Esophagus squamous epithelium (tissue), 5 donors: ENCODE results near the gene PTPRD. TPM values are rescaled to one million over a fixed set of nuclear protein-coding genes. Genes with fewer than 3 reads are reported as not detected.

Experiments
- DNase-seq: peaks from one replicate; lab custom pipeline; 2025; lab: John Stamatoyannopoulos, UW
- H3K27ac ChIP-seq, 4 donors: fragments of 200-600 bp; sonication (generic); one replicate each; pipeline ENCODE4 v1.5.1; 2016 to 2019; ENCODE audit warnings: mild to moderate bottlenecking in 1 of 4
- H3K27me3 ChIP-seq, 4 donors: fragments of 200-600 bp; sonication (generic); 1 replicate in 3 of 4; 2 replicates in 1 of 4; pipeline versions ENCODE4 v1.5.1 to v1.6.0; 2017 to 2021; ENCODE audit warnings: antibody characterized with exemption in 1 of 4
- H3K36me3 ChIP-seq, 3 donors: fragments of 200-600 bp; sonication (generic); one replicate each; pipeline ENCODE4 v1.5.1; 2016 to 2019
- H3K4me1 ChIP-seq, 3 donors: fragments of 200-600 bp; sonication (generic); one replicate each; pipeline ENCODE4 v1.5.1; 2017 to 2019
- H3K4me3 ChIP-seq, 4 donors: fragments of 200-600 bp; sonication (generic); 1 replicate in 3 of 4; 2 replicates in 1 of 4; pipeline ENCODE4 v1.5.1; 2016 to 2019; ENCODE audit warnings: mild to moderate bottlenecking in 2 of 4, moderate library complexity in 1 of 4
- H3K9me3 ChIP-seq, 3 donors: fragments of 200-600 bp; sonication (generic); one replicate each; pipeline ENCODE4 v1.5.1; 2016 to 2019
- CTCF ChIP-seq, 6 experiments: fragments of 450-650 bp in 4 of 6; fragments of 200-600 bp in 2 of 6; sonication (generic) in 2 of 6; IDR thresholded peaks; one replicate each; pipeline ENCODE4 v1.5.1; 2016 to 2019; ENCODE audit warnings: antibody characterized with exemption in 6 of 6, mild to moderate bottlenecking in 4 of 6, moderate library complexity in 4 of 6
- POLR2A ChIP-seq, 4 donors: fragments of 450-650 bp; IDR thresholded peaks; one replicate each; pipeline ENCODE4 v1.6.1; 2017; ENCODE audit warnings: antibody characterized with exemption in 4 of 4, mild to moderate bottlenecking in 4 of 4, moderate library complexity in 3 of 4
- WGBS, 2 donors: methylation state at CpG; one replicate each; pipeline ENCODE4 v1.1.5; 2018; 5-methylcytosine and 5-hydroxymethylcytosine counted together
- intact Hi-C: fragments of 100-400 bp; cut with DNase I; formaldehyde crosslinking; loops from one replicate; pipeline ENCODE4 v1.15.0; 2022
- total RNA-seq, 4 donors: library from RNA; depleted of rRNA; stranded (reverse); fragments of >200 nt; gene quantifications; one replicate each; pipeline ENCODE4 v1.1.0, GENCODE V29; 2016
- donor health status: DM: yes; HTN: yes; CAD: no.

PTPRD gene
- total RNA-seq, 4 donors from 2014 or later = 0.23 to 16.3 (median 6.6) TPM

- no peak overlapping the region for H3K4me3 ChIP-seq
- no peak for TF ChIP-seq POLR2A (IDR thresholded peaks at IDR 0.05)
- no peak for TF ChIP-seq CTCF (IDR thresholded peaks at IDR 0.05)
- no peaks in the 10 kb centered on the region for H3K27me3 ChIP-seq
- H3K36me3 ChIP-seq = no peaks in the 10 kb centered on the region
- H3K4me1 ChIP-seq = no peaks in the 10 kb centered on the region
- no peaks in the 10 kb centered on the region for H3K9me3 ChIP-seq
- DNase-seq = no peak
- intact Hi-C loops = no loop called here
- H3K27ac ChIP-seq = no peak overlapping the region
Observed at GRCh38 chr9:10411272-10411671, 201.5 kb downstream of the PTPRD start.

GRCh38 chr9:10403283-10403682 lies 209.5 kb downstream of the PTPRD start:
- WGBS, 2 donors = 63 to 81% methylated on average over 1 of the region's 1 CpG
- intact Hi-C loops = no loop called here
- Histone ChIP-seq H3K36me3 (no peaks in the 10 kb centered on the region), H3K4me3 (no peak overlapping the region), H3K4me1 (no peaks in the 10 kb centered on the region), H3K27me3 (no peaks in the 10 kb centered on the region), H3K9me3 (no peaks in the 10 kb centered on the region), H3K27ac (no peak overlapping the region)
- TF ChIP-seq CTCF (IDR thresholded peaks at IDR 0.05) (no peak), POLR2A (IDR thresholded peaks at IDR 0.05) (no peak)
- no peak for DNase-seq

- WGBS, 2 donors = 32 to 48% methylated on average over 2 of the region's 2 CpGs
- Histone ChIP-seq H3K9me3 (no peaks in the 10 kb centered on the region), H3K27ac (no peak overlapping the region), H3K4me1 (no peaks in the 10 kb centered on the region), H3K4me3 (no peak overlapping the region), H3K27me3 (no peaks in the 10 kb centered on the region), H3K36me3 (no peaks in the 10 kb centered on the region)
- TF ChIP-seq POLR2A (IDR thresholded peaks at IDR 0.05) (no peak), CTCF (IDR thresholded peaks at IDR 0.05) (no peak)
- intact Hi-C loops = no loop called here
- DNase-seq = no peak
Observed at GRCh38 chr9:10396615-10397014, 216.2 kb downstream of the PTPRD start.

- TF ChIP-seq POLR2A (IDR thresholded peaks at IDR 0.05) (no peak), CTCF (IDR thresholded peaks at IDR 0.05) (no peak)
- Histone ChIP-seq H3K9me3 (no peaks in the 10 kb centered on the region), H3K4me3 (no peak overlapping the region), H3K27ac (no peak overlapping the region), H3K36me3 (no peaks in the 10 kb centered on the region), H3K27me3 (no peaks in the 10 kb centered on the region), H3K4me1 (no peaks in the 10 kb centered on the region)
- 63 to 93% methylated on average over 1 of the region's 1 CpG for WGBS, 2 donors
- intact Hi-C loops = no loop called here
- DNase-seq = no peak
Observed at GRCh38 chr9:10387282-10387681, 225.5 kb downstream of the PTPRD start.

- H3K36me3 ChIP-seq = no peaks in the 10 kb centered on the region
- intact Hi-C loops = no loop called here
- H3K4me1 ChIP-seq = no peaks in the 10 kb centered on the region
- H3K9me3 ChIP-seq = no peaks in the 10 kb centered on the region
- no peak for DNase-seq
- H3K27ac ChIP-seq = no peak overlapping the region
- TF ChIP-seq CTCF (IDR thresholded peaks at IDR 0.05) (no peak), POLR2A (IDR thresholded peaks at IDR 0.05) (no peak)
- no peaks in the 10 kb centered on the region for H3K27me3 ChIP-seq
- H3K4me3 ChIP-seq = no peak overlapping the region
Observed at GRCh38 chr9:10371824-10372223, 241.0 kb downstream of the PTPRD start.
